Duodenal mucosa (tissue), 2 donors: ENCODE data around the gene TXNDC9.
A peak's percentile ranks its signal among the peaks of the same experiment; 100 is the strongest.
"Not testable (repeated sequence)": the region's sequence is repeated elsewhere in the genome, so short reads cannot be mapped to it uniquely, and the experiment has no call there.

Experiments used
- H3K27ac ChIP-seq: one replicate; pipeline ENCODE4 v1.7.0; 2013; ENCODE audit warnings: low read depth, low read length
- H3K27me3 ChIP-seq, 2 donors: one replicate each; pipeline ENCODE4 v1.7.0; 2013; ENCODE audit warnings: low read length in 2 of 2, control low read depth in 1 of 2; ENCODE audit not compliant: insufficient read depth in 2 of 2, control insufficient read depth in 1 of 2
- H3K36me3 ChIP-seq, 2 donors: one replicate each; pipeline ENCODE4 v1.7.0; 2013; ENCODE audit warnings: low read length in 2 of 2, control low read depth in 1 of 2; ENCODE audit not compliant: insufficient read depth in 2 of 2, control insufficient read depth in 1 of 2
- H3K4me1 ChIP-seq, 2 donors: one replicate each; pipeline ENCODE4 v1.7.0; 2013; ENCODE audit warnings: low read length in 2 of 2, control low read depth in 1 of 2; ENCODE audit not compliant: insufficient read depth in 2 of 2, control insufficient read depth in 1 of 2
- H3K4me3 ChIP-seq, 2 donors: one replicate each; pipeline ENCODE4 v1.7.0; 2013; ENCODE audit warnings: low read length in 2 of 2, low read depth in 1 of 2
- H3K9ac ChIP-seq, 2 donors: one replicate each; pipeline ENCODE4 v1.7.0; 2013; ENCODE audit warnings: low read length in 2 of 2, low read depth in 1 of 2
- H3K9me3 ChIP-seq, 2 donors: one replicate each; pipeline ENCODE4 v1.7.0; 2013; ENCODE audit warnings: low read length in 2 of 2, control low read depth in 1 of 2; ENCODE audit not compliant: control insufficient read depth in 1 of 2

Gene TXNDC9

GRCh38 chr2:99336804-99337112 is 625 bp upstream of the TXNDC9 start:
- Histone ChIP-seq H3K27me3 (no peaks in the 10 kb centered on the region), H3K4me3 (peak overlapping the region; percentile 90 to 91), H3K9me3 (no peaks in the 10 kb centered on the region), H3K27ac (peak overlapping the region; percentile 80), H3K36me3 (peaks cover 4 to 13% of the 10 kb centered on the region in 2 donors), H3K9ac (peak overlapping the region; percentile 85 to 86), H3K4me1 (peaks cover 14 to 25% of the 10 kb centered on the region in 2 donors)

GRCh38 chr2:99325384-99325783 is 10.7 kb downstream of the TXNDC9 start:
- Histone ChIP-seq H3K4me3 (no peak overlapping the region), H3K27ac (no peak overlapping the region), H3K36me3 (peaks cover 18 to 76% of the 10 kb centered on the region in 2 donors), H3K9ac (no peak overlapping the region), H3K27me3 (no peaks in the 10 kb centered on the region), H3K9me3 (no peaks in the 10 kb centered on the region), H3K4me1 (no peaks in the 10 kb centered on the region)

GRCh38 chr2:99317873-99318200 is 18.3 kb downstream of the TXNDC9 start:
- H3K9me3 ChIP-seq, H3K4me1 ChIP-seq, H3K9ac ChIP-seq, H3K4me3 ChIP-seq, H3K27me3 ChIP-seq, H3K27ac ChIP-seq: not testable (repeated sequence)
- peaks cover 17 to 39% of the 10 kb centered on the region in 2 donors for H3K36me3 ChIP-seq

- Histone ChIP-seq H3K36me3 (peaks cover 17 to 35% of the 10 kb centered on the region in 2 donors), H3K27ac (no peak overlapping the region), H3K4me1 (no peaks in the 10 kb centered on the region), H3K27me3 (no peaks in the 10 kb centered on the region), H3K4me3 (no peak overlapping the region), H3K9me3 (no peaks in the 10 kb centered on the region), H3K9ac (no peak overlapping the region)
Observed at GRCh38 chr2:99317161-99317872, 18.8 kb downstream of the TXNDC9 start.

GRCh38 chr2:99301097-99301496 is 35.0 kb downstream of the TXNDC9 start, which contains the start of gene LYG1:
Gene LYG1 (minus strand): TSS chr2:99301197. CDS start chr2:99295670, 5,527 bp downstream.
- not testable (repeated sequence) for H3K9ac ChIP-seq

GRCh38 chr2:99299580-99299979 is 36.6 kb downstream of the TXNDC9 start:
- no peaks in the 10 kb centered on the region for H3K9me3 ChIP-seq
- H3K4me1 ChIP-seq, result no peaks in the 10 kb centered on the region

More at GRCh38 chr2:99301097-99301496, 35.0 kb downstream of the TXNDC9 start, which contains the start of gene LYG1:
- not testable (repeated sequence) for H3K4me3 ChIP-seq, H3K9me3 ChIP-seq, H3K4me1 ChIP-seq, H3K36me3 ChIP-seq, H3K27me3 ChIP-seq, H3K27ac ChIP-seq

GRCh38 chr2:99297994-99298393 is 38.1 kb downstream of the TXNDC9 start:
- Histone ChIP-seq H3K27ac (no peak overlapping the region), H3K9me3 (no peaks in the 10 kb centered on the region), H3K27me3 (no peaks in the 10 kb centered on the region), H3K4me1 (no peaks in the 10 kb centered on the region), H3K9ac (no peak overlapping the region), H3K4me3 (no peak overlapping the region), H3K36me3 (no peaks in the 10 kb centered on the region)

More at GRCh38 chr2:99299580-99299979, 36.6 kb downstream of the TXNDC9 start:
- Histone ChIP-seq H3K27ac (no peak overlapping the region), H3K36me3 (peaks cover 0 to 6% of the 10 kb centered on the region in 2 donors), H3K27me3 (no peaks in the 10 kb centered on the region), H3K9ac (no peak overlapping the region), H3K4me3 (no peak overlapping the region)

- Histone ChIP-seq H3K4me1 (peaks cover 0 to 3% of the 10 kb centered on the region in 2 donors), H3K9me3 (no peaks in the 10 kb centered on the region), H3K27me3 (no peaks in the 10 kb centered on the region), H3K27ac (no peak overlapping the region), H3K9ac (no peak overlapping the region), H3K36me3 (no peaks in the 10 kb centered on the region), H3K4me3 (no peak overlapping the region)
Observed at GRCh38 chr2:99285526-99285925, 50.6 kb downstream of the TXNDC9 start.

GRCh38 chr2:99279969-99280695 is 56.0 kb downstream of the TXNDC9 start:
- Histone ChIP-seq H3K4me3 (no peak overlapping the region), H3K27me3 (no peaks in the 10 kb centered on the region), H3K27ac (no peak overlapping the region), H3K36me3 (no peaks in the 10 kb centered on the region), H3K9ac (no peak overlapping the region), H3K4me1 (no peaks in the 10 kb centered on the region), H3K9me3 (peaks cover 0 to 4% of the 10 kb centered on the region in 2 donors)

GRCh38 chr2:99278793-99279291 is 57.3 kb downstream of the TXNDC9 start:
- Histone ChIP-seq H3K36me3 (no peaks in the 10 kb centered on the region), H3K9ac (no peak overlapping the region), H3K4me3 (no peak overlapping the region), H3K9me3 (peaks cover 0 to 4% of the 10 kb centered on the region in 2 donors), H3K4me1 (no peaks in the 10 kb centered on the region), H3K27ac (no peak overlapping the region), H3K27me3 (no peaks in the 10 kb centered on the region)
